Measurements from ENCODE around the gene LCP1. TPM values are rescaled to one million over a fixed set of nuclear protein-coding genes. Genes with fewer than 3 reads are reported as not detected.
A peak's percentile ranks its signal among the peaks of the same experiment; 100 is the strongest.

Gene LCP1
- polyA plus RNA-seq, 4 donors, result 14.1 to 35.5 (median 24.7) TPM

GRCh38 chr13:46146898-46147297 is 35.1 kb downstream of the LCP1 start:
- FAIRE-seq (no peak), DNase-seq (no peak)
- no peak overlapping the region for H3K27ac ChIP-seq (ENCODE audit: low read depth in 1 of 3, low read length in 2 of 3)
- H3K36me3 ChIP-seq (ENCODE audit: control insufficient read depth in 3 of 3, insufficient read depth in 2 of 3, low read depth in 1 of 3, low read length in 3 of 3), result no peaks in the 10 kb centered on the region
- H3K4me1 ChIP-seq (ENCODE audit: control insufficient read depth in 3 of 3, insufficient read depth in 2 of 3, low read depth in 1 of 3, low read length in 2 of 3), result no peaks in the 10 kb centered on the region
- no peak overlapping the region for H3K4me3 ChIP-seq (ENCODE audit: low read depth in 1 of 3, low read length in 3 of 3)
- H3K27me3 ChIP-seq (ENCODE audit: control insufficient read depth in 3 of 3, insufficient read depth in 3 of 3, low read length in 3 of 3), result peaks cover 0 to 4% (median 0%) of the 10 kb centered on the region in 3 donors
- H3K9me3 ChIP-seq (ENCODE audit: control insufficient read depth in 2 of 2, insufficient read depth in 1 of 2, low read depth in 1 of 2, low read length in 1 of 2), result no peaks in the 10 kb centered on the region
- 31 to 36% (median 35%) methylated on average over 3 of the region's 3 CpGs for WGBS, 3 donors

GRCh38 chr13:46145950-46146349 is 36.0 kb downstream of the LCP1 start:
- WGBS, 3 donors, result 24 to 67% (median 46%) methylated on average over 2 of the region's 2 CpGs

GRCh38 chr13:46145135-46145534 is 36.8 kb downstream of the LCP1 start:
- no peak for DNase-seq
- H3K36me3 ChIP-seq (ENCODE audit: control insufficient read depth in 3 of 3, insufficient read depth in 2 of 3, low read depth in 1 of 3, low read length in 3 of 3), result no peaks in the 10 kb centered on the region
- 51 to 66% (median 64%) methylated on average over 4 of the region's 4 CpGs for WGBS, 3 donors
- H3K27ac ChIP-seq (ENCODE audit: low read depth in 1 of 3, low read length in 2 of 3), result no peak overlapping the region
- no peaks in the 10 kb centered on the region for H3K4me1 ChIP-seq (ENCODE audit: control insufficient read depth in 3 of 3, insufficient read depth in 2 of 3, low read depth in 1 of 3, low read length in 2 of 3)
- no peak overlapping the region for H3K4me3 ChIP-seq (ENCODE audit: low read depth in 1 of 3, low read length in 3 of 3)
- no peak for FAIRE-seq
- no peaks in the 10 kb centered on the region for H3K27me3 ChIP-seq (ENCODE audit: control insufficient read depth in 3 of 3, insufficient read depth in 3 of 3, low read length in 3 of 3)
- no peaks in the 10 kb centered on the region for H3K9me3 ChIP-seq (ENCODE audit: control insufficient read depth in 2 of 2, insufficient read depth in 1 of 2, low read depth in 1 of 2, low read length in 1 of 2)

More at GRCh38 chr13:46145950-46146349, 36.0 kb downstream of the LCP1 start:
- Histone ChIP-seq H3K9me3 (ENCODE audit: control insufficient read depth in 2 of 2, insufficient read depth in 1 of 2, low read depth in 1 of 2, low read length in 1 of 2) (no peaks in the 10 kb centered on the region), H3K4me3 (ENCODE audit: low read depth in 1 of 3, low read length in 3 of 3) (no peak overlapping the region), H3K4me1 (ENCODE audit: control insufficient read depth in 3 of 3, insufficient read depth in 2 of 3, low read depth in 1 of 3, low read length in 2 of 3) (no peaks in the 10 kb centered on the region), H3K27me3 (ENCODE audit: control insufficient read depth in 3 of 3, insufficient read depth in 3 of 3, low read length in 3 of 3) (peaks cover 0 to 4% (median 0%) of the 10 kb centered on the region in 3 donors), H3K36me3 (ENCODE audit: control insufficient read depth in 3 of 3, insufficient read depth in 2 of 3, low read depth in 1 of 3, low read length in 3 of 3) (no peaks in the 10 kb centered on the region), H3K27ac (ENCODE audit: low read depth in 1 of 3, low read length in 2 of 3) (no peak overlapping the region)
- DNase-seq, result no peak
- FAIRE-seq, result no peak

GRCh38 chr13:46143184-46143701 is 38.7 kb downstream of the LCP1 start:
- FAIRE-seq (no peak), DNase-seq (peak in 1 of 2 donors; percentile 7)
- Histone ChIP-seq H3K4me3 (ENCODE audit: low read depth in 1 of 3, low read length in 3 of 3) (no peak overlapping the region), H3K4me1 (ENCODE audit: control insufficient read depth in 3 of 3, insufficient read depth in 2 of 3, low read depth in 1 of 3, low read length in 2 of 3) (no peaks in the 10 kb centered on the region), H3K9me3 (ENCODE audit: control insufficient read depth in 2 of 2, insufficient read depth in 1 of 2, low read depth in 1 of 2, low read length in 1 of 2) (no peaks in the 10 kb centered on the region), H3K27ac (ENCODE audit: low read depth in 1 of 3, low read length in 2 of 3) (no peak overlapping the region), H3K36me3 (ENCODE audit: control insufficient read depth in 3 of 3, insufficient read depth in 2 of 3, low read depth in 1 of 3, low read length in 3 of 3) (peaks cover 0 to 2% (median 0%) of the 10 kb centered on the region in 3 donors), H3K27me3 (ENCODE audit: control insufficient read depth in 3 of 3, insufficient read depth in 3 of 3, low read length in 3 of 3) (no peaks in the 10 kb centered on the region)
- WGBS, 3 donors, result 31 to 56% (median 49%) methylated on average over 4 of the region's 4 CpGs

- H3K27ac ChIP-seq (ENCODE audit: low read depth in 1 of 3, low read length in 2 of 3), result no peak overlapping the region
- 44 to 60% (median 59%) methylated on average over 3 of the region's 3 CpGs for WGBS, 3 donors
These were observed 39.2 kb downstream of the LCP1 start for GRCh38 chr13:46142776-46143175.

GRCh38 chr13:46140044-46140443 is 41.9 kb downstream of the LCP1 start:
- H3K27ac ChIP-seq (ENCODE audit: low read depth in 1 of 3, low read length in 2 of 3), result no peak overlapping the region
- WGBS, 3 donors, result 64 to 85% (median 76%) methylated on average over 2 of the region's 2 CpGs
- peaks cover 0 to 2% (median 0%) of the 10 kb centered on the region in 3 donors for H3K36me3 ChIP-seq (ENCODE audit: control insufficient read depth in 3 of 3, insufficient read depth in 2 of 3, low read depth in 1 of 3, low read length in 3 of 3)
- FAIRE-seq, result no peak
- H3K4me3 ChIP-seq (ENCODE audit: low read depth in 1 of 3, low read length in 3 of 3), result no peak overlapping the region
- no peaks in the 10 kb centered on the region for H3K9me3 ChIP-seq (ENCODE audit: control insufficient read depth in 2 of 2, insufficient read depth in 1 of 2, low read depth in 1 of 2, low read length in 1 of 2)
- H3K27me3 ChIP-seq (ENCODE audit: control insufficient read depth in 3 of 3, insufficient read depth in 3 of 3, low read length in 3 of 3), result no peaks in the 10 kb centered on the region
- H3K4me1 ChIP-seq (ENCODE audit: control insufficient read depth in 3 of 3, insufficient read depth in 2 of 3, low read depth in 1 of 3, low read length in 2 of 3), result no peaks in the 10 kb centered on the region
- no peak for DNase-seq

More at GRCh38 chr13:46142776-46143175, 39.2 kb downstream of the LCP1 start:
- FAIRE-seq, result no peak
- H3K27me3 ChIP-seq (ENCODE audit: control insufficient read depth in 3 of 3, insufficient read depth in 3 of 3, low read length in 3 of 3), result no peaks in the 10 kb centered on the region
- H3K4me3 ChIP-seq (ENCODE audit: low read depth in 1 of 3, low read length in 3 of 3), result no peak overlapping the region
- no peaks in the 10 kb centered on the region for H3K4me1 ChIP-seq (ENCODE audit: control insufficient read depth in 3 of 3, insufficient read depth in 2 of 3, low read depth in 1 of 3, low read length in 2 of 3)
- H3K36me3 ChIP-seq (ENCODE audit: control insufficient read depth in 3 of 3, insufficient read depth in 2 of 3, low read depth in 1 of 3, low read length in 3 of 3), result peaks cover 0 to 2% (median 0%) of the 10 kb centered on the region in 3 donors
- DNase-seq, result no peak
- no peaks in the 10 kb centered on the region for H3K9me3 ChIP-seq (ENCODE audit: control insufficient read depth in 2 of 2, insufficient read depth in 1 of 2, low read depth in 1 of 2, low read length in 1 of 2)

- no peak for FAIRE-seq
- WGBS, 3 donors, result 63 to 78% (median 69%) methylated on average over 2 of the region's 2 CpGs
- no peak overlapping the region for H3K27ac ChIP-seq (ENCODE audit: low read depth in 1 of 3, low read length in 2 of 3)
These were observed 44.2 kb downstream of the LCP1 start for GRCh38 chr13:46137627-46138317.

GRCh38 chr13:46136688-46137087 is 45.3 kb downstream of the LCP1 start:
- Histone ChIP-seq H3K4me1 (ENCODE audit: control insufficient read depth in 3 of 3, insufficient read depth in 2 of 3, low read depth in 1 of 3, low read length in 2 of 3) (no peaks in the 10 kb centered on the region), H3K9me3 (ENCODE audit: control insufficient read depth in 2 of 2, insufficient read depth in 1 of 2, low read depth in 1 of 2, low read length in 1 of 2) (no peaks in the 10 kb centered on the region), H3K27me3 (ENCODE audit: control insufficient read depth in 3 of 3, insufficient read depth in 3 of 3, low read length in 3 of 3) (no peaks in the 10 kb centered on the region), H3K27ac (ENCODE audit: low read depth in 1 of 3, low read length in 2 of 3) (no peak overlapping the region), H3K4me3 (ENCODE audit: low read depth in 1 of 3, low read length in 3 of 3) (no peak overlapping the region), H3K36me3 (ENCODE audit: control insufficient read depth in 3 of 3, insufficient read depth in 2 of 3, low read depth in 1 of 3, low read length in 3 of 3) (peaks cover 0 to 2% (median 0%) of the 10 kb centered on the region in 3 donors)
- no peak for FAIRE-seq
- WGBS, 3 donors, result 80 to 89% (median 86%) methylated on average over 4 of the region's 4 CpGs
- DNase-seq, result no peak

More at GRCh38 chr13:46137627-46138317, 44.2 kb downstream of the LCP1 start:
- H3K36me3 ChIP-seq (ENCODE audit: control insufficient read depth in 3 of 3, insufficient read depth in 2 of 3, low read depth in 1 of 3, low read length in 3 of 3), result peaks cover 0 to 2% (median 0%) of the 10 kb centered on the region in 3 donors
- H3K27me3 ChIP-seq (ENCODE audit: control insufficient read depth in 3 of 3, insufficient read depth in 3 of 3, low read length in 3 of 3), result no peaks in the 10 kb centered on the region
- no peaks in the 10 kb centered on the region for H3K9me3 ChIP-seq (ENCODE audit: control insufficient read depth in 2 of 2, insufficient read depth in 1 of 2, low read depth in 1 of 2, low read length in 1 of 2)
- no peaks in the 10 kb centered on the region for H3K4me1 ChIP-seq (ENCODE audit: control insufficient read depth in 3 of 3, insufficient read depth in 2 of 3, low read depth in 1 of 3, low read length in 2 of 3)
- no peak overlapping the region for H3K4me3 ChIP-seq (ENCODE audit: low read depth in 1 of 3, low read length in 3 of 3)
- DNase-seq, result no peak
